ENCODE results near the gene MYO1F. TPM values are rescaled to one million over a fixed set of nuclear protein-coding genes. Genes with fewer than 3 reads are reported as not detected.
A peak's percentile ranks its signal among the peaks of the same experiment; 100 is the strongest.

The MYO1F gene
- polyA plus RNA-seq, 3 donors = 121 to 707 (median 197) TPM

- no peak overlapping the region for H3K9ac ChIP-seq (ENCODE audit: insufficient read depth, low read length, poor library complexity, severe bottlenecking)
- H3K4me1 ChIP-seq (ENCODE audit: control insufficient read depth in 1 of 2, insufficient read depth in 2 of 2, low read length in 2 of 2) = peaks cover 41 to 42% of the 10 kb centered on the region in 2 donors
- peaks cover 74 to 90% of the 10 kb centered on the region in 2 donors for H3K36me3 Mint-ChIP-seq
- no peak overlapping the region for H3K4me2 ChIP-seq (replicated peaks; ENCODE audit: extremely low read depth, low read length, poor library complexity, severe bottlenecking)
- H2AFZ ChIP-seq (ENCODE audit: insufficient read depth, low read depth, low read length, poor library complexity, severe bottlenecking) = no peak overlapping the region
- peaks cover 0 to 6% of the 10 kb centered on the region in 2 donors for H3K9me3 ChIP-seq (replicated peaks in 1 of 2; ENCODE audit: control insufficient read depth in 1 of 2, insufficient read depth in 1 of 2, low read length in 2 of 2)
- intact Hi-C loops (cut with micrococcal nuclease) = no loop called here
- peaks cover 71% of the 10 kb centered on the region for H4K20me1 ChIP-seq (ENCODE audit: insufficient read depth, low read length)
- peaks cover 0 to 4% (median 2%) of the 10 kb centered on the region in 3 donors for H3K27me3 Mint-ChIP-seq (ENCODE audit: low read depth in 3 of 3)
- H3K79me2 ChIP-seq (ENCODE audit: insufficient read depth, low read length) = peaks cover 83% of the 10 kb centered on the region
- H3K36me3 ChIP-seq (replicated peaks in 1 of 2; ENCODE audit: control insufficient read depth in 1 of 2, insufficient read depth in 2 of 2, low read length in 2 of 2) = peaks cover 59 to 79% of the 10 kb centered on the region in 2 donors
- peaks cover 0 to 8% (median 6%) of the 10 kb centered on the region in 7 donors for H3K9me3 Mint-ChIP-seq
- no peaks in the 10 kb centered on the region for H3K27me3 ChIP-seq (ENCODE audit: control insufficient read depth in 2 of 2, insufficient read depth in 2 of 2, low read length in 2 of 2)
- no peak overlapping the region for H3K4me3 Mint-ChIP-seq
- WGBS (ENCODE audit: insufficient coverage) = 99% methylated on average over 9 of the region's 11 CpGs
- no peak overlapping the region for H3K4me3 ChIP-seq (replicated peaks in 1 of 3; ENCODE audit: low read depth in 2 of 3, low read length in 3 of 3)
- H3K27ac ChIP-seq (ENCODE audit: low read depth in 1 of 2, low read length in 2 of 2) = peak overlapping the region in 1 of 2 donors; percentile 92
- TF ChIP-seq, protein P1, sequence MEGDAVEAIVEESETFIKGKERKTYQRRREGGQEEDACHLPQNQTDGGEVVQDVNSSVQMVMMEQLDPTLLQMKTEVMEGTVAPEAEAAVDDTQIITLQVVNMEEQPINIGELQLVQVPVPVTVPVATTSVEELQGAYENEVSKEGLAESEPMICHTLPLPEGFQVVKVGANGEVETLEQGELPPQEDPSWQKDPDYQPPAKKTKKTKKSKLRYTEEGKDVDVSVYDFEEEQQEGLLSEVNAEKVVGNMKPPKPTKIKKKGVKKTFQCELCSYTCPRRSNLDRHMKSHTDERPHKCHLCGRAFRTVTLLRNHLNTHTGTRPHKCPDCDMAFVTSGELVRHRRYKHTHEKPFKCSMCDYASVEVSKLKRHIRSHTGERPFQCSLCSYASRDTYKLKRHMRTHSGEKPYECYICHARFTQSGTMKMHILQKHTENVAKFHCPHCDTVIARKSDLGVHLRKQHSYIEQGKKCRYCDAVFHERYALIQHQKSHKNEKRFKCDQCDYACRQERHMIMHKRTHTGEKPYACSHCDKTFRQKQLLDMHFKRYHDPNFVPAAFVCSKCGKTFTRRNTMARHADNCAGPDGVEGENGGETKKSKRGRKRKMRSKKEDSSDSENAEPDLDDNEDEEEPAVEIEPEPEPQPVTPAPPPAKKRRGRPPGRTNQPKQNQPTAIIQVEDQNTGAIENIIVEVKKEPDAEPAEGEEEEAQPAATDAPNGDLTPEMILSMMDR (IDR thresholded peaks at IDR 0.05) = no peak
- no peak for DNase-seq
- H3K4me1 Mint-ChIP-seq = peaks cover 50% of the 10 kb centered on the region
- H3K27ac Mint-ChIP-seq = peak overlapping the region in 6 of 7 donors; percentile 15 to 94 (median 54)
Observed at GRCh38 chr19:8482696-8483095, 94.5 kb downstream of the MYO1F start.

GRCh38 chr19:8481616-8482015, 95.6 kb downstream of the MYO1F start:
- H3K27me3 Mint-ChIP-seq (ENCODE audit: low read depth in 3 of 3) = peaks cover 0 to 4% (median 0%) of the 10 kb centered on the region in 3 donors
- peaks cover 0 to 8% (median 6%) of the 10 kb centered on the region in 7 donors for H3K9me3 Mint-ChIP-seq
- Histone ChIP-seq H3K9me3 (replicated peaks in 1 of 2; ENCODE audit: control insufficient read depth in 1 of 2, insufficient read depth in 1 of 2, low read length in 2 of 2) (peaks cover 0 to 6% of the 10 kb centered on the region in 2 donors), H3K27me3 (ENCODE audit: control insufficient read depth in 2 of 2, insufficient read depth in 2 of 2, low read length in 2 of 2) (no peaks in the 10 kb centered on the region), H3K4me1 (ENCODE audit: control insufficient read depth in 1 of 2, insufficient read depth in 2 of 2, low read length in 2 of 2) (peaks cover 30 to 31% of the 10 kb centered on the region in 2 donors), H4K20me1 (ENCODE audit: insufficient read depth, low read length) (peaks cover 80% of the 10 kb centered on the region), H2AFZ (ENCODE audit: insufficient read depth, low read depth, low read length, poor library complexity, severe bottlenecking) (no peak overlapping the region), H3K27ac (ENCODE audit: low read depth in 1 of 2, low read length in 2 of 2) (peak overlapping the region in 1 of 2 donors; percentile 23), H3K9ac (ENCODE audit: insufficient read depth, low read length, poor library complexity, severe bottlenecking) (no peak overlapping the region), H3K36me3 (replicated peaks in 1 of 2; ENCODE audit: control insufficient read depth in 1 of 2, insufficient read depth in 2 of 2, low read length in 2 of 2) (peaks cover 65 to 86% of the 10 kb centered on the region in 2 donors), H3K79me2 (ENCODE audit: insufficient read depth, low read length) (peaks cover 90% of the 10 kb centered on the region), H3K4me2 (replicated peaks; ENCODE audit: extremely low read depth, low read length, poor library complexity, severe bottlenecking) (no peak overlapping the region), H3K4me3 (replicated peaks in 1 of 3; ENCODE audit: low read depth in 2 of 3, low read length in 3 of 3) (no peak overlapping the region)
- peak overlapping the region in 1 of 7 donors; percentile 25 for H3K27ac Mint-ChIP-seq
- no peak overlapping the region for H3K4me3 Mint-ChIP-seq
- TF ChIP-seq, protein P1 (IDR thresholded peaks at IDR 0.05) = no peak
- 100% methylated on average over 1 of the region's 6 CpGs for WGBS (ENCODE audit: insufficient coverage)
- H3K36me3 Mint-ChIP-seq = peaks cover 76 to 92% of the 10 kb centered on the region in 2 donors
- no peak for DNase-seq
- intact Hi-C loops (cut with micrococcal nuclease) = no loop called here
- peaks cover 40% of the 10 kb centered on the region for H3K4me1 Mint-ChIP-seq

Measured in CD14-positive monocyte (primary cell).